Ovary (tissue), 3 donors: ENCODE results near the gene PCDH8.

ENCODE experiments used
- POLR2A ChIP-seq: fragments of 450-650 bp; IDR thresholded peaks from one replicate; pipeline ENCODE4 v1.6.1; 2017; ENCODE audit warnings: antibody characterized with exemption, mild to moderate bottlenecking, moderate library complexity
- TF ChIP-seq, protein P1 (sequence below), 3 donors: fragments of 450-650 bp in 2 of 3; fragments of 200-600 bp in 1 of 3; IDR thresholded peaks; one replicate each; pipeline versions ENCODE4 v1.5.1 to v1.8.0; 2016 to 2022; ENCODE audit warnings: antibody characterized with exemption in 3 of 3, mild to moderate bottlenecking in 1 of 3
- donor health status: DM: no; HTN: no; CAD: no.

DNA sequence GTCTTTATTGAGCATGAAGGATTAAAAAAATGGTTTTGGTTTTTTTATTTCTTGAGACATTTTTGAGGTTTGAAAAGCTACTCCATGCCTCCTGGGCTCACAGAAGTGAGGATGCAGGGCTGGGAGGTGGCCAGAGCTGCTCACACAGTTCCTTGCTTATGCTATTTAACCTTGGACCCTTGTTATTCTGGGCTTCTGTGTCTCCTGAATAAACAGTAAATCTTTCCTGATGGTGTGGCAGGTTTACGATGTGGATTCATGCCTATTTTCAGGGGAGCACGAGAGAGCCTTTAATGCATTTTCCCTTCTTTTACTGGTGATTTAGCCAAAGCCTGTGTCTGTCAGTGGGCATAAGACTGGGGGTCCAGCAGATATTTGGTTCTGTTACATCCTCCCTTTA, 34.3 kb upstream of the PCDH8 start:
- TF ChIP-seq POLR2A = no peak
- TF ChIP-seq, protein P1, sequence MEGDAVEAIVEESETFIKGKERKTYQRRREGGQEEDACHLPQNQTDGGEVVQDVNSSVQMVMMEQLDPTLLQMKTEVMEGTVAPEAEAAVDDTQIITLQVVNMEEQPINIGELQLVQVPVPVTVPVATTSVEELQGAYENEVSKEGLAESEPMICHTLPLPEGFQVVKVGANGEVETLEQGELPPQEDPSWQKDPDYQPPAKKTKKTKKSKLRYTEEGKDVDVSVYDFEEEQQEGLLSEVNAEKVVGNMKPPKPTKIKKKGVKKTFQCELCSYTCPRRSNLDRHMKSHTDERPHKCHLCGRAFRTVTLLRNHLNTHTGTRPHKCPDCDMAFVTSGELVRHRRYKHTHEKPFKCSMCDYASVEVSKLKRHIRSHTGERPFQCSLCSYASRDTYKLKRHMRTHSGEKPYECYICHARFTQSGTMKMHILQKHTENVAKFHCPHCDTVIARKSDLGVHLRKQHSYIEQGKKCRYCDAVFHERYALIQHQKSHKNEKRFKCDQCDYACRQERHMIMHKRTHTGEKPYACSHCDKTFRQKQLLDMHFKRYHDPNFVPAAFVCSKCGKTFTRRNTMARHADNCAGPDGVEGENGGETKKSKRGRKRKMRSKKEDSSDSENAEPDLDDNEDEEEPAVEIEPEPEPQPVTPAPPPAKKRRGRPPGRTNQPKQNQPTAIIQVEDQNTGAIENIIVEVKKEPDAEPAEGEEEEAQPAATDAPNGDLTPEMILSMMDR (IDR thresholded peaks at IDR 0.05) = no peak
